Uterus (tissue), 2 donors: ENCODE results near the gene SCUBE3.

Experiments used
- CTCF ChIP-seq, 4 experiments: fragments of 200-600 bp in 2 of 4; fragments of 450-650 bp in 2 of 4; sonication (generic) in 2 of 4; IDR thresholded peaks; one replicate each; pipeline ENCODE4 v1.5.1; 2016 to 2019; ENCODE audit warnings: antibody characterized with exemption in 4 of 4, mild to moderate bottlenecking in 2 of 4, moderate library complexity in 1 of 4
- POLR2A ChIP-seq, 2 donors: fragments of 450-650 bp; IDR thresholded peaks; one replicate each; pipeline ENCODE4 v1.6.1; 2016; ENCODE audit warnings: antibody characterized with exemption in 2 of 2, mild to moderate bottlenecking in 1 of 2, moderate library complexity in 1 of 2

GRCh38 chr6:35230498-35230897 is 16.7 kb downstream of the SCUBE3 start:
- TF ChIP-seq POLR2A (IDR thresholded peaks at IDR 0.05) (no peak), CTCF (IDR thresholded peaks at IDR 0.05) (no peak)
